HG02981 (cell line): Measurements from ENCODE around the gene NTRK2.

Source experiments
- ATAC-seq: cut with Tn5 transposase; IDR thresholded peaks from one replicate; pipeline ENCODE4 v1.9.1; 2021; ENCODE audit warnings: mild to moderate bottlenecking, moderate library complexity; ENCODE audit not compliant: unreplicated experiment

Gene NTRK2

DNA sequence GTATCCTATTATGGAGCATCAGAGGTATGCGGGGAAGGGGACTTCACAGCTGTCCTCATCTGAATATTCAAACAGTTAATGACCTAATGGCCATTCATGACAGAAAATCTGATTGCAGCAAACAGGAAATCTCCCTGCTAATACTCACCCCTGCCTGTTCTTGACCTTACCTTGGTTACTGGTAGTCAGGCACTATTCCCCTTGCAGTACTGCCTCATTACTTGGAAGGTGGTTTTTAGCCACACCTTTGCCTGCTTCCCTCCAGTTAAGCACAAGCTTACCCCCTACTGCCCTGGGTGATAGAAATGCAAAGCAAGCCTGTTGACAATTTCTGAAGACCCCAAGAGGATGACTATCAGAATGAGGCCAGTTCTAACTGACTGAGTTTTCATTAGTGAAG is 332.4 kb downstream of the NTRK2 start:
- no peak for ATAC-seq

DNA sequence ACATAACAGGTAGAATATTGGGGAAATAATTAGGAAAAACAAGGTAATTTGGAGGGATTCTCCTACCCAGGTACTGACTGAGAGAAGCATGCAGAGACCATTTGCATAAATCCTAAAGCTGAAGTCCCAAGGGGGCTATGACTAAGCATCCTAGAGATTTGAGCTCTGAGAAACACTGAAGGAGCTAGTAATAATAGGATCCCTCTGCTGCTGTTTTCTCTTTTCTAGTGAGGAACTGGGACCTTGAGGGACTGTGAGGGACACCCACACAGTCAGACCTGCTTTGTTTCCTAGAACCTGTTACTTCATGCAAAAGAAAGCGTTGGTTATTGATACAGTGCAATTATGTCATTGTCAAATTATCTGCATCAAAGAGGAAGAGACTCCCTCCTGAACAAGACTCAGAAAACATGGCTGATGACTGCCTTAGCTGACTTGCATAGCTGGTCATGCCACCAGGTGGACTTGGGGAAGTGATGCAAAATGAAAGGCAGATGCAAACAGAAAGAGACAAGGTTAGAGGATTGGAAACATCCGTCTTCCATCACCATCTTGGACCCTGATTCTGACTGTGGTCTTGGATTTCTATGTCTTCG is 335.4 kb downstream of the NTRK2 start:
- ATAC-seq: no peak

DNA sequence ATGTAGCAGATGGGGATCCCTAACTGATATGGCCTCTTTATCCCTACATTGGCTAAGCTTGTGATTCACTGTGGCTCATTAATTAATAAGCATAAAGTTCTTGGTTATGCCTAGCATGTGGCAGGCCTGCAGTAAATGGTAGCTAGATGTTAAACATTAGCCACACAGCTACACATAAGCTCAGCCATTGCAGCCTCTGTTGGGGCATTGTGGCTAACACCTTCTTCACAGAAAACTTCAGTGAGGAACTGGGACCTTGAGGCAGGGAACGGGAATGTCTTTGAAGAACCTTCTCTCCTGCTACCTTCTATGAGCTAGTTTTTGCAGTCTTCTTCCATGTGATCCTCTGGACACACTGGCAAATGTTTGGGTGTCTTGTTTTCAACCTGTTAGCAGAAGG is 338.2 kb downstream of the NTRK2 start:
- ATAC-seq: no peak

DNA sequence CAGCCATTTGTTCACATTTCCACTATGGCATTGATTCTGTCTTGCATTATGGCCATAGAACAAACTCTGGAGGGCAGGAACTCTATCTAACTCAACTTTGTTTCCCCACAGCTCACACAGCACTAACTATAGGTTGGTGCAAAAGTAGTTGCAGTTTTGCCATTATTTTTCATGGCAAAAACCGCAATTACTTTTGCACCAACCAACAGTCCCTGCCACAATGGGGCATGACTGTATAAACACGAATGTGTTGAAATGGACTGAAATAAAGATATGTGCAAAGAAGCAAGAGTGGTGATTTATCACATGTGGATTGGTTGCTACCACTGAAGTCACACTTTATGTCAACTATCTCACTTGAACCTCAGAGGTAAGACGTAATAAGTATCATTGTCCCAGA is 338.7 kb downstream of the NTRK2 start:
- ATAC-seq: no peak

DNA sequence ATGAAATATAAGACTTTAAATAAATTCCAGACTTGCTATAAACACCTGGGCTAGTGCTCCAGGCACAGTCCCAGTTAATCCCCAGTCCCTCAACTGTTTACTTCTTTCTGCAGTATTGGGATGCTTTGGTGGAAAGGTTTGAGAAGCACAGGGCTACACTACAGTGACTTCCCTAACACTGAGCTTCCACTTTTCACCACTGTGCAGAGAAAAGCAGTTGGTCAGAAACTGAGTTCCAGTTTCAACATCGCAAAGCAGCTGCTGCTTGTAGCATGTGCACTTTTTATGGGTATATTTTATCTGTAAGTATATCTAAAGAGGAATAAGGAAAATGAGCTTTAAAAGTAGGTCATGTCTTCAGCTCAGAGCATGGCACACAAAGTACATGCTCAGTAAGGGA is 339.7 kb downstream of the NTRK2 start:
- peak; percentile 65 for ATAC-seq

DNA sequence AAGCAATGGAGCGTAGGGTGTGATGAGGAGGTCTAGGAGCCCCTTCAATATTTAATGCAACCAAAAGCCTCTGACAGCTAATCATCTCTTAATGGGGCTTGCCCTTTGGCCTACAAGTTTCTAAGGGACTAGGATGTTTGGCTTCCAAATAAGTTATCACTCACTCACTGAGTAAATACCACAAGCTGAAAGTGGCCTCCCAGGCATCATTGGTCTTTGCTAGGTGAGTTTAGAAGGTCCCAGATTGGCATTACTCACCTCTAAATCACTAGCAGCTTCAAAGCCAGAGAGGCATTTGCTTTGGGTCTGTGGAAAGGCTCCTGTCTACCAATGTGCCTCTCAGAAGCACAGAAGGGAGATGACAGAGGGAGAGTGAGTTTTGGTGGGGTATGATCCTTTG is 344.2 kb downstream of the NTRK2 start:
- ATAC-seq: no peak

DNA sequence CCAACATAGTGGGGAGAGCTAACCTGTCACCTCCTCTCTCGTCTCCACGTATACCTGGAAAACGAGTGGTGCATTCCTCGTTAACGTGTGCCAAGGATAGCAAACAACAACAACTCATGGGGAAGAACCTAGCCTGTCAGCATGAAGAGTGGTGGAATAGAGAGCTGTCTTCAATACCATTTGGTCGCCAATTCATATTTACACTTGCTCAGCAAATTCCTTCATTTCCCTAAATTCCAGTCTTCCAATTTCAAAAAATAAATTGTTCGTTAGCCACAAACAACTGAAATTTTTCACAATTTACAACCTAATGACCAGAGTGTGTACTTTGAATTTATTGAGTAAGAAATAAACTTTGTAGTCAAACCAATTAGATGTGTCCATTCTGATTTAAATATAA is 344.8 kb downstream of the NTRK2 start:
- no peak for ATAC-seq

DNA sequence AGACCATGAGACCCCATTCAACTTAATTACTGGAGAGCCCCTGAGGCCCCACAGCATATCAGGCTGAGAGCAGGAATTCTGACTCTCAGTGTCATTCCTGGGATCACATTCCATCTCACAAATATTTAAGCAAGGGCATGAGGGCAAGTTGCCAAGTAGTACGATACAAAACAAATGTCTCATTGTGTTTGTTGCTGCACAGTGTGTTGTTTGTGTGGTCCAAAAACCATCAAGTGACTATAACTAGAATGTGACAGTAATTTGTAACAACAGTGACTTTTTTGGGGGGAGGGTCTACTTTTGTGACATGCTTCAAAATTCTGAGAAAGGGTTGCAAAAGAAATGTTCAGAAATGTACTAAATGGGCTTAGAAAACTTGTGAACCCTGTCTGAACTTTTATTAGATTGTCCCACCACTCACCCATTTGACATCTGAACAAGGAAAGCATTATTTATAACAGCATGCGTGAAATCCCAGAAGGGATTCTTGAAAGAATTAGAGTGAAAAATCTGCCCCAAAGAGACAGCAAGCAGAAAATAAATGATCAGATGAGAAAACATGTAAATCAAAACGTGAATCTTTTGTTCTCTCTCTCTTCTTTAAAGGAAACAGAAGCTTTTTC is 347.0 kb downstream of the NTRK2 start:
- no peak for ATAC-seq

DNA sequence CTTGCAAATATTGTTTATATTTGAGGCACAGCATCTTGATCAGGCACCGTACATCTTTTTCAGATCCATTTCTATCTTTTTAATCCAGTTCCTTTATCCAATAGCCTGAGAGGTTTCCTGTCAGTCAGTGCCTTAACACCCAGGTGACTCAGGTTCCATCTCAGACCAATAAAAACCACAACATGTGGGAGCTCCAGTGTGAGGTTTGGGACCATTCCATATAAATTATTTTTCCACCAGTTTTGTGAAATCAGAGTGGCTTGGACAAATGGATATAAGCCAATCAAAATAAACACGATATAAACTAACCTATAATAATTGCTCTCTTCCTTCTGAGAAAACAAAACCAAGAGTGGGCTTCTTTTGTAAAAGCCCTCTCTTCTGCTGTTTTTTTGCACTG is 351.3 kb downstream of the NTRK2 start:
- no peak for ATAC-seq

DNA sequence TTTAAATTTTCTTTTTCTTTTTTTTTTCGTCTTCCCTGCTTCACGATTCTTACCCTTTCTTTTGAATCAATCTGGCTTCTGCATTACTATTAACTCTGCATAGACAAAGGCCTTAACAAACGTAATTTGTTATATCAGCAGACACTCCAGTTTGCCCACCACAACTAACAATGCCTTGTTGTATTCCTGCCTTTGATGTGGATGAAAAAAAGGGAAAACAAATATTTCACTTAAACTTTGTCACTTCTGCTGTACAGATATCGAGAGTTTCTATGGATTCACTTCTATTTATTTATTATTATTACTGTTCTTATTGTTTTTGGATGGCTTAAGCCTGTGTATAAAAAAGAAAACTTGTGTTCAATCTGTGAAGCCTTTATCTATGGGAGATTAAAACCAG is 352.2 kb downstream of the NTRK2 start:
- ATAC-seq: no peak

DNA sequence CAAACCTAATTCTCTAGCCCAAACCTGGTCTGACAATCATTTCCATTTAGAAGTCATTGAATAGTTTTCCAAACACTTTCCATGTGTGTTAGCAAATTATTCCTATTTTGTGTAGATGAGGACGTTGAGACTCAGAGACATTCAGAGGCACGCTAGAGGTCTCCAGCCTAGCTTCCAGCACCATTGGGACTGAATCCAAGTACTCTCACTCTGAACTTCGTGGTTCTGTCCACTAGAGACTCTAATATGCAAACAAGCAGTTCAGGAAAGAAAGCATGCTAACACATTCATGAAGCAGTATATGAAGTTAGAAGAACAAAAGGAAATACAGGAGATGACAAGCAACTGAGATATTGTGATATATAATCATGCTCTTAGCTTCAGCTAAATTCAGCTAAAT is 354.8 kb downstream of the NTRK2 start:
- no peak for ATAC-seq

DNA sequence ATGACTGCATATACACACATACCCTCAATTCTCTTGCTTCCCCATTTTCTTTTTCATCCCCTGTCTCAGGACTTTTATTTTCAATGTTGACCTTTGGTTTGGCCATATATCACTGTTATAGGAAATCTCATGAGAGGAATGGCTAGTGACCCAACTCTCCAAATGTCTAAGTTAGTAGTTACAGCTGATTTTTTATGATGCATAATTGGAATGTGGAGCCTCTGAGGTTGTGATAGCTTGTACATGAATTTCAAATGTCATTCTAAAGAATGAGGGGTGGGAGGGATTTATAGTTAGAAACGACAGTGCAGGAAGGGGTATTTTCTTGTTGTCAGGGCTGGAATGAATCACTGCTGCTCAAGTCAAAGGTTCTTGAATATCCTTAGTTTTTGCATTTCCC is 356.1 kb downstream of the NTRK2 start:
- ATAC-seq: no peak

DNA sequence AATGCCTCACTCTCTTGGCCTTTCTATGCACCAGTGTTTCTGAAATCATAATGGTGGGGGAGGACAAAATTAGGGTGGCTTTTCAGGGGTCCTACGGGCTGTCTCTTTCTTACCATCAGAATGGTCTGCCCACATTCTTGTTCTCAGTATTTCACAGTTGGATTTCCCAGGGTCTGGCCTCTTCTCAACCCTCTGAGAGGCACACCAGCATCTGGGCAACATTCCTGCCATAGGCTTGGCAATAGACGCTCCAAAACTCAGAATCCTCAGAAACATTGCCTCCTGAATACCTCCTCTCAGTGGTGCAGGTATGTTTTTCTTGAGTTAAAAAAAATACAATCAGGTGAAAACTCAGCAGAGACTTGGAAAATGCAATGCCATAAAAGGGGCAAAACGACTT is 358.3 kb downstream of the NTRK2 start:
- ATAC-seq: no peak

DNA sequence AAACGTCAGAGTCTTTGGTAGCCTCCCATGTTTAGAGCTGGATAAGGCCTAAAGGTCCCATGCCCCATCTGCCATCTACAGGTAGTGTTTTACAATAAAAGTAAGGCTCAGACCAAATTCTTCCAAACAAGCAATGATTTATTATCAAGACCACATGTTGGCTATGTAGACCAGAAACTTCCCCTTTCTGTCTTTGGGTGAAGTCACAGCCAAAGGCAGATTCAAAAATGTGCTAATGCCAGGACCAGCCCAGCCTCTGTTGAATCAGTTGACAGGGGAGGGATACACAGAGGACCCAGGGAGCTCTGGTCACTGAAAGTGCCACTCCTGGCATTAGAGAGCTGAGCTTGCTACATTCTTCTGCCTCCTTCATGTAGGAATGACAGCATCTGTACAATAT is 360.8 kb downstream of the NTRK2 start:
- no peak for ATAC-seq

DNA sequence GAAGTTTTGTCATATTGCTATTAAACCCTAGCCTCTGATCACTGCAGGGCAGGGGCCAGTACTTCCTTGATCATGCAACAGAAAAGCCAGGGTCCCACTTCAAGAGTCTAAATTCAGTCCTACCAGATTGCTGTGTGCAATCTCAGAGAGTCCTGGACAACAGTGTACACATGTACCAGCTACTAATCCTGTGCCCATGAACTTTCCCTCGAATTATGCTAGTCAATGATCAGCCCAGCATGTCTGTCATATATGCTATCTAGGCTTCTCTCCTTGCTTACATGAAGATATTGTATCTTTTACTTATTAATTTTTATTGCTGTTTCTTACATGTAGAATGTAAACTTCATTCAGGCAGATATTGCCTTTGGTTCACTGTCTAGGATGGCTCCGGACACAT is 367.0 kb downstream of the NTRK2 start:
- ATAC-seq: no peak

DNA sequence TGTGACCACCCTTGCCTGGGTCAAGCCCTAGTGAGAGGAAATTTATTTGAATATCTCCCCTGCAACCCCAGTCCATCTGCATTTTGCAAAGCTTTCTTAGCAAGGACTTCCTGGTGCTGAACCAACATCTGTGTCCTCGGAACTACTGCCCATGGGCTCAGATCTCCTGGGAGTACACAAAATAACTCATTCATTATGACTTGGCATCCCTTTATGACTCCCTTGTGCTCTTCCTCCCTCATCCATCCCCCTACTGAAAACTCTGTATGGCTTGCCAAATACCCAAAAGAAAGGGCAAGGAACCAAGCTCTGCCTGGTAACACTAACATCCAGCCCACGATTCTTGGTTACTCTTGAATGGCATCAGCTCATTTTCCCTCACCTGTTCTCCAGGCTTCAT is 368.5 kb downstream of the NTRK2 start:
- no peak for ATAC-seq

DNA sequence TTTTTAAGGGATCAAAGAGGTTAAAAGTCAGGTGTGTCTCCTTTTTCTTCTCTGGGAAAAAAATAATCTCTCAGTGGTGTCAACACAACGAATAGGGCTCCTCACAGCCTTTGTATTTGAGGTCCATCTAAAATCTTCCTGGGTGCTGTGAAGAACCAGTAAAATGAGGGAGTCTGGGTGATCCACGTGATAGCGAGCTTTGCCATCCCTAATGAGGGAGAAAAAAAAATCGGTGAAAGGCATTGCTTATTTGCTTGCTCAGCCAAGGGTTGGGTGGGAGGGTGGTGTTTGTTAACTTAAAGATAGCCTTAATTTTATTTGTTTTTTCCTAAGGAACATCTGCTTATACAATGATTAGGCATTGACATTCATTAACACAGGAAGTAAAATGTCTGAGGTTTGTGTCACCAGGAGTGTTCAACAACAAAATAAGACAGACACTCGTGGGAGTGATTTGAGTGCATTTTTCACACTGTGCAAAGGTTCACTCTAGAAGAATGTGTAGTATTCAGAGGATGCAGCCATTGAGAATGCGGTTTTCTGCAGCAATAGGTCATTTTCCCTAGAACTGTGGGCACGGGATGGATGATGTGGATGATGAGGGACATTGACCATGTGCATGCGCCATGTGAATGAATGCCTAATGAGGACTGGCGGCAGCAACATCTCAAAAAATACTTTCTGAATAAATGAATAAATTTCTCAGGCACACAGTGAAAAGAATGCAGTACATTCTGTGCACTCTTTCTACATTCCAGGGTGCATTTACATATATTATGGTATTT is 369.5 kb downstream of the NTRK2 start:
- ATAC-seq: no peak

DNA sequence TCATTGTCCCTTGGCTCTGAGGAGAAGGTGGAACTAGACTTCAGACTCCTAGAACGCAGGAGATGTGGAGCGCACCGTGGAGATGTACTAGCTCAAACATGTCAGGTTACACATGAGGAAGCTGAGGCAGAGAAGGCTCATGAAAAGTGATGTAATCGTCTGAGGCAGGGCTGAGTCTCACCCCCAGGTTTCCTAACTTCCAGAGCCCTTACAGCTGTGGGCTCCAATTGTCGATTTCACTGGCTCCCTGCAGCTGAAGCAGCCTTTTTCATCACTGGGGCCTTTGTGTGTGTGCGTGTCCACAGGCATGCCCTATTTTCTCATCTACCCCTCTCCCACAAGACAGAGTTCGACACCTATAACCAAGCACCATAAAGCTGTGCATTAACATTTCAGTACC is 370.6 kb downstream of the NTRK2 start:
- ATAC-seq: no peak

DNA sequence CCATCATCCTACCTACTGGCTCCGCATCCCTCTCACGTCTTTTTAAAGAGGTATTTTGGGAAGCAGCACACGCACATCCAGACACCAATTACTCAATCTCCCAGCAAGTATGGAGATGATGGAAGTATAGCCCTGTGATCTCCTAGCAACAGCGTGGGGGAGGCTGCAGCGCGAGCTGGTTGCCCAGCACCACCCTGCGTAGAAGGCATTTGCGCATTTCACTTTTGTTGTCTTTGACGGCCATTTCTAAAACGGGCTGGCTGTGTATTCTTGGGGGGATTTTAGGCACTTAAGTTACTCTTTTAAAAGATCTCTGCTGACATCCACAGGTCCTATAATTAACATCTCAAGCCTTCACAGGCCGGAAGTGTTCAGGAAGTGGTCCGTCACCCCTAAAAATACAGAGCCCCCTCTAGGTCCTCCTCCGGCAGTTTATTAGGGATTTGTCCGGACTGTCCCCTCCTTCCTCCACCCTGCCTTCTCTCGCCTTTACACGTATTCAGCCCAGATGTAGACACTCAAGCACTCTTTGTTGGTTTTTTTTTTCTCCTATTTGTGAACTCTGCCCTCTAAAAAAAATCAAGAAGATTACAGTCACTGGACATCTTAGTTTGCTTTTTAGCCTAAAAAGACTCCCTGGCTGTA is 371.4 kb downstream of the NTRK2 start:
- no peak for ATAC-seq

DNA sequence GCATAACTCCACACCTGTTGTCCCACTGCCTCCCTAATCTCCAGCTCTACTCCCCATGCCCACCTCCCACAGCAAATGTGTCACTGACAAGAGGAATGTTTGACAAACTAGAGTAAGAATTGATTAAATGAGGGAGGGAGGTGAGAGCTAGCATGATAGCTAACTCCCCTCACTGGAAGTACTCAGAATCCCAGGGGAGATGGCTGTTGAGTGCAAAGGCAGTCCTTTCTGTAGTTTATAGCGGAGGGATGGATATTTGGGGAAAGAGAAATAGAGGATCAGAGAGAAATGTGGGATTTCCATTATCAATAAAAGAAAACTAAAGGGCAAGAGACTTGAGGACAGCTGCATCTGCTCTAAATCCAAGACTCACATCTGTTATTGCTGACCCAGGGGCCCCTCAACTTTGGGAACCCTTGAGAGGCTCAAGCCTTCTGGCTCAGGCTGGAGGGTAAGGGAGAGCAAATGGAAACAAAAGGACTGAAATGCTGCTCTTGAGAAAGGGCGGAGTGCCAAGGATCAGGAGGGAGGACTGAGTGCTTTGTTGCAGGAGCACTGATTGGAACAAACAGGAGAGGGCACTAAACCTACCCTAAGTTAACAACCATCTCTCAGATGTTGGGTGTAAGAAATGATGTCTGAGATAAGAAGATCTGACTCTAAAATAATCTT is 372.1 kb downstream of the NTRK2 start:
- no peak for ATAC-seq

DNA sequence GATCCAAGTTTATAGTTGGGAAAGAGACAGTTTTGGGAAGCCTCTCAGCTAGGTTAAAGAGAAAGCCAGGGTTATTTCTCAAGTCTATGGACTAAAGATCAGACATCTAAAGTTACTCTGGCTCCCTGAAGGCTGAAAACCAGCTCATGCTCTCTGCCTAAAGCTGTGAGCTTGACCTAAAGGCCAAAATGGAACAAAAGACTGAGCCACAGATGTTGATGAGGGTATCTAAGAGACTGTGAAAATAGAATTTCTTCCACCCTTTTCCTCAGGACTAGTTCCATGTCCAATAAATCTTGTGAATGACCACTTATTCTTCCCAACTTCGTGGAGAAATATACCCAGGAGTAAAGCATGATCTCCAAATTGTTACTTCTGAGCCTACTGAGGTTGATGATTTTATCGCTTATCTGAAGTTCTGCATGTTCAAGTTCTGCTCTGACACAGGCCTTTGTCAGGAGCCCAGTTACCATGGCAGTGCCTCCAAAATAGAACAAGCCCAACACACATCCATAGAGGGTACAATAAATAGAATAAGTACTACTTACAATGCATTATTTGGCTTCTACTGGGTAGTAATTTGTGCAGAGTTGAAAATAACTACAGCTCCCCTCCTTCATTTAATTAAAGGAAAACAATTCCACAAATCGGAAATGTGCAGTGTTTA is 373.6 kb downstream of the NTRK2 start:
- ATAC-seq: no peak
